22Rv1 (cell line): ENCODE measurements around the gene ANTXRL.
"Not testable (repeated sequence)": the region's sequence is repeated elsewhere in the genome, so short reads cannot be mapped to it uniquely, and the experiment has no call there.

Experiments
- H3K27ac ChIP-seq: fragments of 450-650 bp; 2 replicates; pipeline ENCODE4 v1.5.1; 2017
- ZFX ChIP-seq: fragments of 450-650 bp; IDR thresholded peaks from 2 replicates; pipeline ENCODE4 v1.6.1; 2017; ENCODE audit warnings: antibody characterized with exemption, borderline replicate concordance
- TF ChIP-seq, protein P1 (sequence below): fragments of 450-650 bp; IDR thresholded peaks from 2 replicates; pipeline ENCODE4 v1.5.1; 2017; ENCODE audit warnings: mild to moderate bottlenecking

ANTXRL gene

DNA sequence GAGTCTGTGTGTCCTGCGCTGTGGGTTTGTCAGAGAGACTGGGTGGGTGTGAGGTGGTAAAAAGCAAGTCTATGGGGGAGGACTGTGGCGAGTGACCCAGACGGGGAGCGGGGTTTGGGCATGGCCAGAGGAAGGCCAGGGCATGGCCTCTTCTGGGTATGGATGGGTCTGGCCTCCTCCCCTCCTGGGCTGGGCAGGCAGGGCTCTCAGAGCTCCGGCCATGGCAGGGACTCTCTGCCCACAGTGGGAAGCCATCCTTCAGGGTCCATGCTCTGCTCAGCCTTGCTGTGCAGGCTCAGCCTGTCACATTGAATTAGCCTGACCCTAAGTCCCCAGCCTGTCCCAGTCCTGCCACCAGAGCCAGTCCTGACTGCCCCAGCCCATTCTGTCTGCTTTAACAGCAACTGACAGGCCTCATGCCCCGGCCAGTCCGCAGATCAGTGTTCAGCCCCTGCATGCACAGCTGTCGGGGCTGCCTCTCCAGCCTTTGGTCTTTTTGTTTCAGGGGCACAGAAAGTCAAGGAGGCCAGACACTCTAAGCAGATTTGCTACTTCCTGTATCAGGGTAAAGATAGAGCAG lies 7.9 kb downstream of the ANTXRL start:
- TF ChIP-seq ZFX = no peak
- TF ChIP-seq, protein P1, sequence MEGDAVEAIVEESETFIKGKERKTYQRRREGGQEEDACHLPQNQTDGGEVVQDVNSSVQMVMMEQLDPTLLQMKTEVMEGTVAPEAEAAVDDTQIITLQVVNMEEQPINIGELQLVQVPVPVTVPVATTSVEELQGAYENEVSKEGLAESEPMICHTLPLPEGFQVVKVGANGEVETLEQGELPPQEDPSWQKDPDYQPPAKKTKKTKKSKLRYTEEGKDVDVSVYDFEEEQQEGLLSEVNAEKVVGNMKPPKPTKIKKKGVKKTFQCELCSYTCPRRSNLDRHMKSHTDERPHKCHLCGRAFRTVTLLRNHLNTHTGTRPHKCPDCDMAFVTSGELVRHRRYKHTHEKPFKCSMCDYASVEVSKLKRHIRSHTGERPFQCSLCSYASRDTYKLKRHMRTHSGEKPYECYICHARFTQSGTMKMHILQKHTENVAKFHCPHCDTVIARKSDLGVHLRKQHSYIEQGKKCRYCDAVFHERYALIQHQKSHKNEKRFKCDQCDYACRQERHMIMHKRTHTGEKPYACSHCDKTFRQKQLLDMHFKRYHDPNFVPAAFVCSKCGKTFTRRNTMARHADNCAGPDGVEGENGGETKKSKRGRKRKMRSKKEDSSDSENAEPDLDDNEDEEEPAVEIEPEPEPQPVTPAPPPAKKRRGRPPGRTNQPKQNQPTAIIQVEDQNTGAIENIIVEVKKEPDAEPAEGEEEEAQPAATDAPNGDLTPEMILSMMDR = 0 out of 2 replicates have a peak, but pooled peaks have one; percentile 0
- no peak overlapping the region for H3K27ac ChIP-seq

- not testable (repeated sequence) for H3K27ac ChIP-seq
These were observed 8.7 kb downstream of the ANTXRL start for GRCh38 chr10:46295350-46296010.

DNA sequence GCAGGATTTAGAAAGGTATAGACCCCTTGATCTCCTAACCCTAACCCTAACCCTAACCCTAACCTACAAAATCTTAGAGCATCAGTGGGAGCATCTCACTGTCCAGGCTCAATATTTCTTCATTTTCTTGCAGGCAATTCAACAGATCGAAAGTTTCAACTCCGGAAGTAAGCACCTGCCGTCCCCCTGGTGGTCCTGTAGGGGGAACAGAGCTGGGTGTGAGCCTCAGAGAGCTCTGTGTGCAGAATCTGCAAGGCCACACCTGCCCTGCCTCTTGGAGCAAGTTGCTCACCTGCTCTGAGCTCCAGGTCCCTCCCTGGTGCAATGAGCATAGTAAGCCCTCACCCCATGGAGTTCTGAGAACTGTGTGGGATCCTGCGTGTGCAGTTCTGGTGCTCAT lies 9.3 kb downstream of the ANTXRL start:
- H3K27ac ChIP-seq = not testable (repeated sequence)

DNA sequence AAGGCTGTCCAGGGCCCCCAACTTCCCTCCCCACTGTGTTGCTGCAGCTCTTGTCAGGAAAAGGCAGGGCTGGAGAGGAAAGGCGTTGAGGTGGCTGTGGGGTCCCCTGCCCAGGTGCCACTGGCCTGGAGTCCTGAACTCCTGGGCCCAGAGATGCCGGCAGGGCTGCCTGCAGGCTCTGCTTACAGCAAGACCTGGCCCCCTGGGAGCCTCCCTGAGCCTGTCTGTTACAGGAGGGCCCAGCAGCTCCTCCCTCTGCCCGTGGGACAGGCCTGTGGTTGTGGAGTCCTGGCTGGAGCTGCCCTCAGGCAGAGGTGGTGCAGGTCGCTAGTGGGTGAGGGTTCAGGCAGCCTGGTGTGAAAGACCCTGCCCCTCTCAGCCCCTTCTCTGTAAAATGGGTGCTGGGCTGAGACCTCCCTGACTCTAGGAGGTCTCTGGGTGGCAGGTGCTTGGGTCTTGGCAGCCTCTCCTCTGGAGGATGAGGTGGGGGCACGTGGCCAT lies 9.9 kb downstream of the ANTXRL start:
- no peak overlapping the region for H3K27ac ChIP-seq

GRCh38 chr10:46297406-46298204 lies 10.8 kb downstream of the ANTXRL start:
- H3K27ac ChIP-seq = no peak overlapping the region
- TF ChIP-seq, protein P1 = no peak
- TF ChIP-seq ZFX = no peak

More for the DNA sequence above, 9.9 kb downstream of the ANTXRL start:
- no peak for TF ChIP-seq ZFX
- TF ChIP-seq, protein P1 = no peak

DNA sequence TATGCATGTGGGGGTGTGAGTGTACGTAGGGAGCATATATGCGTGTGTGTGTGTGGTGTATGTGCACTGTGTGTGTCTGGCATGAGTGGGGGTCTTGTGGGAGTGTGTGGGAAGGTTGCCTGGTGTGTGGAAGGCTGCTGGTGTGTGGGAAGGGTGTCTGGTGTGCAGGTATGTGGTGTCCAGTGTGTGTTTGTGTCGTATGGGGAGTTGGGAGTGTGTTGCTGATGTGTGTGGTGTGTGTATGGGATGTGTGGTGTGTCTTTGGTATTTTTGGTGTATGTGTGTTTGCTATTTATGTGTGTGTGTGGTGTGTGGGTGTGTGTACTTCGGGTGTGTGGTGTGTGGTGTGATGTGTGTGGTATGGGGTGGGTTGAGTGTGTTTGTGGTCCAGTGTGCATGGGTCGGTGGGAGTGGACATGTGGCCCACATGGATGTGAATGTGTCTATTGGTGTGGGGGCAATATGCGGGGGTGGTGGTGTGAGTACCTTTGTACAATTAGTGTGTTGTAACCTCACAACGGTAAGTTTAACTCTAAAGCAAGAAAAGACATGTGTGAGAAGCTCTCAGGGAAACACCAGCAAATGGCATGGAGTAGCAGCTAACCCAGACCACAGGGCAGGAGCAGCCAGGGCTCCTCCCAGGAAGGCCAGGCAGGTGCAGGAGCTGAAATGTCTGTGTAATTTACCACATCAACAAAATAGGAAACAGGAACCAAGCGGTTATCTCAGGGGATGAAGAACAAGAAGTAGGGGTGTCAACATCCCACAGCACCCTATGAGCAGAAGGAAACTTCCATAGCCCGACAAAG lies 11.9 kb downstream of the ANTXRL start:
- no peak for TF ChIP-seq ZFX
- TF ChIP-seq, protein P1 = no peak
- H3K27ac ChIP-seq = no peak overlapping the region

DNA sequence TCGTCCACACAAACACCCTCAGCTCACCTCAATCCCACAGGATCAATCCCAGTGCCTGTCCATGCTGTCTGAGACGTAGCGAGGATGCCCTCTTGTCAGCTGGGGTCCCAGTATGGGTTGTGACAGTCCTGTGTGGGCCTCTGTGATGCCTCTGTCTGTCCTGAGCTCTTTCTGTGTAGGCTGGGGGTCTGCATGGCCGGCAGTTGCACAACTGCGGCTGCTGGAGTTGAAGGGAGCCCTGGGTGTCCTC lies 12.4 kb downstream of the ANTXRL start:
- H3K27ac ChIP-seq = no peak overlapping the region
- TF ChIP-seq, protein P1 = no peak
- no peak for TF ChIP-seq ZFX
